COR-L47 (cell line): Measurements from ENCODE around the gene ELOVL6.
"Not testable (repeated sequence)": the region's sequence is repeated elsewhere in the genome, so short reads cannot be mapped to it uniquely, and the experiment has no call there.

Experiments used
- DNase-seq: peaks from one replicate; lab custom pipeline; 2025; lab: John Stamatoyannopoulos, UW

The ELOVL6 gene

GRCh38 chr4:110198435-110199416 is at the start of gene ELOVL6:
TSS of gene ELOVL6 (minus strand) at chr4:110198615. CDS start at chr4:110198335, 280 bp downstream.
- peak; percentile 62 for DNase-seq

- no peak for DNase-seq
These were observed 49.7 kb upstream of the ELOVL6 start for GRCh38 chr4:110248100-110248499.

GRCh38 chr4:110247591-110247990 is 49.2 kb upstream of the ELOVL6 start:
- DNase-seq, result no peak

- DNase-seq, result no peak
These were observed 47.2 kb upstream of the ELOVL6 start for GRCh38 chr4:110245577-110245976.

GRCh38 chr4:110236324-110236723 is 37.9 kb upstream of the ELOVL6 start:
- no peak for DNase-seq

GRCh38 chr4:110233581-110233980 is 35.2 kb upstream of the ELOVL6 start:
- DNase-seq, result not testable (repeated sequence)

- no peak for DNase-seq
These were observed 33.5 kb upstream of the ELOVL6 start for GRCh38 chr4:110231869-110232268.

GRCh38 chr4:110229266-110229665 is 30.9 kb upstream of the ELOVL6 start:
- DNase-seq, result no peak

GRCh38 chr4:110224812-110225211 is 26.4 kb upstream of the ELOVL6 start:
- DNase-seq, result no peak

GRCh38 chr4:110224142-110224541 is 25.7 kb upstream of the ELOVL6 start:
- DNase-seq, result no peak

GRCh38 chr4:110218935-110219334 is 20.5 kb upstream of the ELOVL6 start:
- DNase-seq, result not testable (repeated sequence)

GRCh38 chr4:110217181-110217580 is 18.8 kb upstream of the ELOVL6 start:
- not testable (repeated sequence) for DNase-seq

- DNase-seq, result no peak
These were observed 17.7 kb upstream of the ELOVL6 start for GRCh38 chr4:110216129-110216528.

- DNase-seq, result no peak
These were observed 13.3 kb upstream of the ELOVL6 start for GRCh38 chr4:110211770-110212061.

- DNase-seq, result peak; percentile 21
These were observed 12.8 kb upstream of the ELOVL6 start for GRCh38 chr4:110211007-110211769.

- no peak for DNase-seq
These were observed 10.0 kb upstream of the ELOVL6 start for GRCh38 chr4:110208419-110208818.

GRCh38 chr4:110207233-110207632 is 8.8 kb upstream of the ELOVL6 start:
- no peak for DNase-seq

- DNase-seq, result no peak
These were observed 3.6 kb upstream of the ELOVL6 start for GRCh38 chr4:110202024-110202423.

- DNase-seq, result no peak
These were observed 3.1 kb upstream of the ELOVL6 start for GRCh38 chr4:110201502-110201901.

GRCh38 chr4:110200689-110201088 is 2.3 kb upstream of the ELOVL6 start:
- no peak for DNase-seq

- no peak for DNase-seq
These were observed 373 bp downstream of the ELOVL6 start for GRCh38 chr4:110198049-110198434.

- DNase-seq, result peak; percentile 33
These were observed 829 bp downstream of the ELOVL6 start for GRCh38 chr4:110197529-110198042.
